A549 (cell line): ENCODE results near the gene RAPH1. TPM values are rescaled to one million over a fixed set of nuclear protein-coding genes. Genes with fewer than 3 reads are reported as not detected.
"Not testable (repeated sequence)": the region's sequence is repeated elsewhere in the genome, so short reads cannot be mapped to it uniquely, and the experiment has no call there.

Source experiments
- ATAC-seq, 2 experiments: fragments of 200-7000 bp in 1 of 2; fragments of >200 bp in 1 of 2; cut with Nextera tagmentation in 1 of 2; cut with Tn5 transposase in 1 of 2; 3 replicates each; pipeline versions ENCODE4 v1.8.0 to v1.9.1; 2018 to 2020; ENCODE audit warnings: mild to moderate bottlenecking in 1 of 2, moderate library complexity in 1 of 2
- CTCF ChIA-PET: fragments of 300-600 bp; sonication (Branson Sonifier 250); formaldehyde crosslinking; extraction: SDS; loops from one replicate; lab custom pipeline; 2021; ENCODE audit warnings: antibody characterized with exemption, inconsistent platforms; lab: Yijun Ruan, JAX
- POLR2A ChIA-PET: fragments of 350-600 bp; formaldehyde crosslinking; extraction: SDS; loops from one replicate; lab custom pipeline; 2021; ENCODE audit warnings: antibody characterized with exemption, inconsistent platforms; lab: Yijun Ruan, JAX
- DNase-seq, 2 experiments: peaks; one replicate each; pipeline versions ENCODE4 v3.0.0 to v3.0.0-alpha.2; 2011 to 2016; ENCODE audit warnings: low read depth in 1 of 2, low spot score in 1 of 2
- FAIRE-seq: peaks from 2 replicates; lab custom pipeline; 2011; peaks lifted over from hg19 to GRCh38; lab: Jason Lieb, UNC
- H3K27ac ChIP-seq, 2 experiments: fragments of >200 bp; sonication (Bioruptor Twin); formaldehyde crosslinking; 3 replicates each; pipeline ENCODE4 v1.5.1; 2016 to 2017
- H3K4me1 ChIP-seq: fragments of >200 bp; sonication (Bioruptor Twin); formaldehyde crosslinking; 3 replicates; pipeline ENCODE4 v1.6.1; 2016
- H3K4me2 ChIP-seq: fragments of >200 bp; sonication (Bioruptor Twin); formaldehyde crosslinking; 3 replicates; pipeline ENCODE4 v1.6.1; 2016
- H3K4me3 ChIP-seq: fragments of >200 bp; sonication (Bioruptor Twin); formaldehyde crosslinking; 3 replicates; pipeline ENCODE4 v1.5.1; 2016
- H3K9me3 ChIP-seq: fragments of >200 bp; sonication (Bioruptor Twin); formaldehyde crosslinking; 3 replicates; pipeline ENCODE4 v1.6.1; 2016
- BHLHE40 ChIP-seq: IDR thresholded peaks from 2 replicates; pipeline ENCODE4 v1.6.1; 2012; ENCODE audit warnings: low read depth, low read length, inconsistent platforms
- CBX2 ChIP-seq: fragments of 200-600 bp; sonication (generic); IDR thresholded peaks from 2 replicates; pipeline ENCODE4 v1.6.1; 2016; ENCODE audit warnings: low read depth, mild to moderate bottlenecking, borderline replicate concordance
- EHF ChIP-seq: fragments of 250-450 bp; sonication (Bioruptor Pico); IDR thresholded peaks from 2 replicates; pipeline ENCODE4 v1.5.0; 2020; ENCODE audit warnings: mild to moderate bottlenecking
- EP300 ChIP-seq, 2 experiments: fragments of >200 bp; sonication (Bioruptor Twin); formaldehyde crosslinking; IDR thresholded peaks; 2 replicates in 1 of 2; 3 replicates in 1 of 2; pipeline ENCODE4 v1.6.1; 2016 to 2017
- ESRRA ChIP-seq: fragments of 150-350 bp; IDR thresholded peaks from 2 replicates; pipeline ENCODE4 v1.6.1; 2014; ENCODE audit warnings: mild to moderate bottlenecking, low read length, borderline replicate concordance
- FOSB ChIP-seq: fragments of 250-450 bp; sonication (Bioruptor Pico); IDR thresholded peaks from 2 replicates; pipeline ENCODE4 v1.5.0; 2020; ENCODE audit warnings: mild to moderate bottlenecking, moderate library complexity
- HMGXB4 ChIP-seq: fragments of 250-450 bp; sonication (Bioruptor Pico); IDR thresholded peaks from 2 replicates; pipeline ENCODE4 v1.5.0; 2021; ENCODE audit warnings: mild to moderate bottlenecking, moderate library complexity, borderline replicate concordance
- HOXB5 ChIP-seq: fragments of 250-450 bp; sonication (Bioruptor Pico); IDR thresholded peaks from 2 replicates; pipeline ENCODE4 v1.5.0; 2020; ENCODE audit warnings: mild to moderate bottlenecking, moderate library complexity
- JUNB ChIP-seq: fragments of >200 bp; sonication (Bioruptor Twin); formaldehyde crosslinking; IDR thresholded peaks from 2 replicates; pipeline ENCODE4 v1.6.1; 2016
- MAZ ChIP-seq: fragments of 150-350 bp; IDR thresholded peaks from 2 replicates; pipeline ENCODE4 v1.6.1; 2014; ENCODE audit warnings: antibody characterized with exemption, low read depth, low read length, borderline replicate concordance
- POLR2AphosphoS2 ChIP-seq: conservative IDR thresholded peaks from 2 replicates; pipeline ENCODE4 v1.6.1; 2012; ENCODE audit warnings: low read length, improper control_type of control experiment, inconsistent platforms
- RAD21 ChIP-seq, 2 experiments: fragments of >200 bp in 1 of 2; sonication (Bioruptor Twin) in 1 of 2; formaldehyde crosslinking in 1 of 2; IDR thresholded peaks in 1 of 2; conservative IDR thresholded peaks in 1 of 2; 2 replicates in 1 of 2; 3 replicates in 1 of 2; pipeline ENCODE4 v1.6.1; 2012 to 2018; ENCODE audit warnings: inconsistent platforms in 1 of 2
- RARB ChIP-seq: fragments of 250-450 bp; sonication (Bioruptor Pico); IDR thresholded peaks from 2 replicates; pipeline ENCODE4 v1.8.0; 2021; ENCODE audit warnings: mild to moderate bottlenecking, moderate library complexity
- RNF2 ChIP-seq: fragments of 200-600 bp; sonication (generic); IDR thresholded peaks from 2 replicates; pipeline ENCODE4 v1.6.1; 2016; ENCODE audit warnings: low read depth, mild to moderate bottlenecking, antibody characterized with exemption, moderate library complexity, borderline replicate concordance
- SMC3 ChIP-seq: fragments of >200 bp; sonication (Bioruptor Twin); formaldehyde crosslinking; IDR thresholded peaks from 3 replicates; pipeline ENCODE4 v1.6.1; 2018; ENCODE audit warnings: inconsistent platforms
- ZNF302 ChIP-seq: fragments of 250-450 bp; sonication (Bioruptor Pico); IDR thresholded peaks from 2 replicates; pipeline ENCODE4 v1.9.0; 2021; ENCODE audit warnings: inconsistent platforms, mild to moderate bottlenecking, moderate library complexity
- WGBS: methylation state at CpG from one replicate; pipeline ENCODE4 v1.1.6; 2017; ENCODE audit errors: missing lambda C conversion rate; 5-methylcytosine and 5-hydroxymethylcytosine counted together
- polyA plus RNA-seq, 4 experiments: library from polyadenylated mRNA; depleted of rRNA in 3 of 4; stranded (reverse); fragments of >200 nt; fragmentation: RNase III in 1 of 4; extraction: RNeasy Plus Mini Kit Qiagen cat#74134 plus additional on column Dnase treatment in 1 of 4; gene quantifications; 2 replicates in 3 of 4; 3 replicates in 1 of 4; pipeline ENCODE4 v1.2.3, GENCODE V29; 2011 to 2017
- TF ChIP-seq, protein P1 (sequence below): fragments of >200 bp; sonication (Bioruptor Twin); formaldehyde crosslinking; IDR thresholded peaks from 3 replicates; pipeline ENCODE4 v1.5.1; 2016
- TF ChIP-seq, protein P2 (sequence below): IDR thresholded peaks from 2 replicates; pipeline ENCODE4 v1.6.1; 2012

RAPH1 gene
- polyA plus RNA-seq, 2 of the 4 experiments (the other 2 are of a cell fraction) = 6.3 to 7.3 TPM

DNA sequence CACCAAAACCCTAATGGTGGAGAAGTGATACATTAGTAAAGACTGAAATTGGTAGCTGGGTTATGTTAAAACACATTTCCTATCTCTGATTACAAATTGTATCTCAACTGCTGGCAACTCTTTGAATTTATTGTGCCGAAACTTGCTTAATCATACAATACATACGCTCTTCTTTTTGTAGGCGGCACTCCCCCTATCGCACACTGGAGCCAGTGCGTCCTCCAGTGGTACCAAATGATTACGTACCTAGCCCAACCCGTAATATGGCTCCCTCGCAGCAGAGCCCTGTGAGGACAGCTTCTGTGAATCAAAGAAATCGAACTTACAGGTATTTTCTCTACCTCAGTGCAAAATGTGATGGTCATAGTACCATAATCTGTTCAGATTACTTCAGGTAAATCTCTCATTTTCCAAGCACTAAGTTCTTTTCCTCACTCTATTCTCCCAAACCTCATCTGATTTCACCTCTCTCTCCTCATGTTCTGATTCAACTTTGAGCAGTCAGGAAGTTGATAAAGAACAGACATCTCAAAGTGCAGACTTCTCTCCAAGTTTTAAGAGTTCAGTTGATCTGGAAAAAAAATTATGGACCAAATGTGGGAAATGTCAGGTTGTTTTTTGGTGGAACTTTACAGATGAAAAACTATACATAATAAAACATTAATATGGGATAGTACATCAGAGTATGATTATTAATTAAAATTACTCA is 140.4 kb downstream of the RAPH1 start:
- POLR2A ChIA-PET = no interaction called here
- CTCF ChIA-PET = interaction anchor here (0.9 to 1.2 kb wide), 2 partner anchors 10 to 157 kb away, joined by 3 read pairs; no protein-coding TSS in a partner anchor
- no peaks in the 10 kb centered on the region for H3K9me3 ChIP-seq
- no peak overlapping the region for H3K27ac ChIP-seq
- no peak for FAIRE-seq
- H3K4me1 ChIP-seq = no peaks in the 10 kb centered on the region
- 89% methylated on average over 9 of the region's 9 CpGs for WGBS
- peak; percentile 10 to 59 for DNase-seq
- TF ChIP-seq RAD21 (conservative IDR thresholded peaks at IDR 0.05 in 1 of 2, IDR thresholded peaks at IDR 0.05 in 1 of 2) = peak; percentile 28 to 48; a peak in 3 of 5 replicates
- no peak for TF ChIP-seq EP300 (IDR thresholded peaks at IDR 0.05)
- TF ChIP-seq, protein P1, sequence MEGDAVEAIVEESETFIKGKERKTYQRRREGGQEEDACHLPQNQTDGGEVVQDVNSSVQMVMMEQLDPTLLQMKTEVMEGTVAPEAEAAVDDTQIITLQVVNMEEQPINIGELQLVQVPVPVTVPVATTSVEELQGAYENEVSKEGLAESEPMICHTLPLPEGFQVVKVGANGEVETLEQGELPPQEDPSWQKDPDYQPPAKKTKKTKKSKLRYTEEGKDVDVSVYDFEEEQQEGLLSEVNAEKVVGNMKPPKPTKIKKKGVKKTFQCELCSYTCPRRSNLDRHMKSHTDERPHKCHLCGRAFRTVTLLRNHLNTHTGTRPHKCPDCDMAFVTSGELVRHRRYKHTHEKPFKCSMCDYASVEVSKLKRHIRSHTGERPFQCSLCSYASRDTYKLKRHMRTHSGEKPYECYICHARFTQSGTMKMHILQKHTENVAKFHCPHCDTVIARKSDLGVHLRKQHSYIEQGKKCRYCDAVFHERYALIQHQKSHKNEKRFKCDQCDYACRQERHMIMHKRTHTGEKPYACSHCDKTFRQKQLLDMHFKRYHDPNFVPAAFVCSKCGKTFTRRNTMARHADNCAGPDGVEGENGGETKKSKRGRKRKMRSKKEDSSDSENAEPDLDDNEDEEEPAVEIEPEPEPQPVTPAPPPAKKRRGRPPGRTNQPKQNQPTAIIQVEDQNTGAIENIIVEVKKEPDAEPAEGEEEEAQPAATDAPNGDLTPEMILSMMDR = peak; percentile 23; the same call in 2 of the 3 replicates
- no peak for TF ChIP-seq POLR2AphosphoS2
- no peak for TF ChIP-seq HMGXB4 (CRISPR knock-in tag)
- TF ChIP-seq, protein P2, sequence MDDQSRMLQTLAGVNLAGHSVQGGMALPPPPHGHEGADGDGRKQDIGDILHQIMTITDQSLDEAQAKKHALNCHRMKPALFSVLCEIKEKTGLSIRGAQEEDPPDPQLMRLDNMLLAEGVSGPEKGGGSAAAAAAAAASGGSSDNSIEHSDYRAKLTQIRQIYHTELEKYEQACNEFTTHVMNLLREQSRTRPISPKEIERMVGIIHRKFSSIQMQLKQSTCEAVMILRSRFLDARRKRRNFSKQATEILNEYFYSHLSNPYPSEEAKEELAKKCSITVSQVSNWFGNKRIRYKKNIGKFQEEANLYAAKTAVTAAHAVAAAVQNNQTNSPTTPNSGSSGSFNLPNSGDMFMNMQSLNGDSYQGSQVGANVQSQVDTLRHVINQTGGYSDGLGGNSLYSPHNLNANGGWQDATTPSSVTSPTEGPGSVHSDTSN = no peak
- peak; percentile 59 to 84; a peak in 3 of 6 replicates for ATAC-seq
- H3K4me3 ChIP-seq = no peak overlapping the region
- no peak overlapping the region for H3K4me2 ChIP-seq

DNA sequence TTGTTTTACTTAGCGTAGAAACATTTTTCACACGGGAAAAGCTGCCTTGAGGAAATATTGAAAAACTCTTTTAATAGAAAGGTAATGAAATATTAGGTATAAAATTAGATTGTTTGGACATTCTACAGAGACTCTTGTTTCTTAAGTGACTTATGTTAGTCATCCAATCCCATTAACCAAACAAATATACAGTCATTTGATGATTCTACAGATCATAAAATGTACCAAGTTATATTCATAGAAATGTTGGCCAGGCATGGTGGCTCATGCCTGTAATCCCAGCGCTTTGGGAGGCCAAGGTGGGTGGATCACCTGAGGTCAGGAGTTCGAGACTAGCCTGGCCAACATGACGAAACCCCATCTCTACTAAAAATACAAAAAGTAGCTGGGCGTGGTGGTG is 146.9 kb downstream of the RAPH1 start:
- H3K4me2 ChIP-seq, H3K9me3 ChIP-seq, POLR2A ChIA-PET, ATAC-seq, H3K4me3 ChIP-seq, FAIRE-seq, DNase-seq, H3K27ac ChIP-seq, H3K4me1 ChIP-seq: not testable (repeated sequence)
- 89% methylated on average over 6 of the region's 6 CpGs for WGBS
- CTCF ChIA-PET = interaction anchor here (0.6 kb wide), 1 partner anchor 57 kb away, joined by 3 read pairs; no protein-coding TSS in a partner anchor

DNA sequence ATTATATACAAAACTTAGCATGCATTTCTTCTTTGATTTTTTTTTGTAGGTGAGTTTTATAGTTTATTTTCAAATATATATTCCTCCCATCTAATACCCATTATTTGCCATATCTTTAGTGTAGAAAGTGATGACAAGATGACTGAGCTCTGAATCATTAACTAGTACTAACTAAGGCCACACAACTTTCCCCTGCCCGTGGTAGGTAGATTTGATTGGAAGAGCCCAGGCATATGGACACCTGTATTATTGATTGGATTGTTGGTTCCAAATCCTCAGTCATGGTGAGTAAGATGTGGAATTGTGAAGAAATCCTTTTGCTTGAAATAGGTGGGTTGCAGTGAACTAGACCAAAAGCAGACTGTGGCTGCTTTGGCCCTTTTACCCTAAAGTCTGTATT is 152.1 kb downstream of the RAPH1 start:
- Histone ChIP-seq H3K4me2 (no peak overlapping the region), H3K9me3 (no peaks in the 10 kb centered on the region), H3K4me1 (peaks cover 14% of the 10 kb centered on the region; the same call in 2 of the 3 replicates), H3K4me3 (no peak overlapping the region), H3K27ac (no peak overlapping the region)
- TF ChIP-seq RARB (CRISPR knock-in tag) (no peak), BHLHE40 (no peak), ESRRA (no peak), EHF (no peak), CBX2 (no peak), MAZ (no peak), HOXB5 (CRISPR knock-in tag) (no peak), RNF2 (no peak), JUNB (no peak), SMC3 (no peak), FOSB (CRISPR knock-in tag) (no peak), ZNF302 (CRISPR knock-in tag) (no peak)
- no peak for FAIRE-seq
- no peak for ATAC-seq
- DNase-seq = no peak
- CTCF ChIA-PET = interaction anchor here (1.5 to 1.7 kb wide), 2 partner anchors 15 to 71 kb away, joined by 4 read pairs; no protein-coding TSS in a partner anchor
- 43% methylated on average over 1 of the region's 1 CpG for WGBS
- POLR2A ChIA-PET = no interaction called here
